B cell (primary cell): ENCODE data around the gene EXOC3. TPM values are rescaled to one million over a fixed set of nuclear protein-coding genes. Genes with fewer than 3 reads are reported as not detected.

Source experiments
- ATAC-seq: fragments of 200-7000 bp; cut with Tn5 transposase; one replicate; pipeline ENCODE4 v1.10.0; 2021; ENCODE audit warnings: low read depth, mild to moderate bottlenecking, moderate number of reproducible peaks, moderate library complexity
- CTCF ChIA-PET: fragments of 350-600 bp; sonication (Branson Sonifier 250); formaldehyde crosslinking; loops from one replicate; lab custom pipeline; 2021; ENCODE audit warnings: antibody characterized with exemption, inconsistent platforms; lab: Charles Lee
- POLR2A ChIA-PET: fragments of 350-600 bp; sonication (Branson Sonifier 250); formaldehyde crosslinking; loops from one replicate; lab custom pipeline; 2021; ENCODE audit warnings: antibody characterized with exemption; lab: Charles Lee
- DNase-seq: peaks from one replicate; pipeline ENCODE4 v3.0.0; 2013
- H2AFZ ChIP-seq: 2 replicates; pipeline ENCODE4 v1.6.1; 2012; ENCODE audit warnings: mild to moderate bottlenecking, low read depth, low read length; ENCODE audit not compliant: insufficient read depth, poor library complexity, severe bottlenecking
- H3K27ac ChIP-seq, 2 donors: 1 replicate in 1 of 2; 2 replicates in 1 of 2; pipeline ENCODE4 v1.5.1; 2012 to 2013; ENCODE audit warnings: low read length in 2 of 2, mild to moderate bottlenecking in 2 of 2, moderate library complexity in 1 of 2
- H3K27me3 ChIP-seq, 4 experiments: fragments of 200-600 bp in 1 of 4; sonication (generic) in 1 of 4; replicated peaks in 1 of 4; 1 replicate in 2 of 4; 2 replicates in 2 of 4; pipeline versions ENCODE4 v1.6.1 to v1.7.0; 2013 to 2016; ENCODE audit warnings: low read length in 3 of 4, mild to moderate bottlenecking in 2 of 4, mixed read lengths in 1 of 4, moderate library complexity in 1 of 4; ENCODE audit not compliant: insufficient read depth in 4 of 4, control insufficient read depth in 3 of 4; ENCODE audit errors: control extremely low read depth in 1 of 4
- H3K36me3 ChIP-seq, 2 experiments: replicated peaks in 1 of 2; 1 replicate in 1 of 2; 2 replicates in 1 of 2; pipeline versions ENCODE4 v1.6.1 to v1.7.1; 2013; ENCODE audit warnings: low read length in 1 of 2; ENCODE audit not compliant: insufficient read depth in 2 of 2, control insufficient read depth in 1 of 2; ENCODE audit errors: control extremely low read depth in 1 of 2, extremely low read depth in 1 of 2
- H3K4me1 ChIP-seq, 2 donors: fragments of 200-600 bp in 1 of 2; sonication (generic) in 1 of 2; 1 replicate in 1 of 2; 2 replicates in 1 of 2; pipeline versions ENCODE4 v1.5.1 to v1.6.1; 2013 to 2017; ENCODE audit warnings: low read length in 2 of 2; ENCODE audit not compliant: control insufficient read depth in 2 of 2, insufficient read depth in 2 of 2
- H3K4me2 ChIP-seq: replicated peaks from 2 replicates; pipeline ENCODE3; 2012; ENCODE audit warnings: mild to moderate bottlenecking, low read depth, low read length; ENCODE audit not compliant: poor library complexity, severe bottlenecking
- H3K4me3 ChIP-seq, 5 experiments: fragments of 200-600 bp in 1 of 5; sonication (generic) in 1 of 5; 1 replicate in 3 of 5; 2 replicates in 2 of 5; pipeline versions ENCODE4 v1.5.1 to v1.7.0; 2011 to 2016; ENCODE audit warnings: low read length in 4 of 5, mild to moderate bottlenecking in 4 of 5, low read depth in 2 of 5, control low read depth in 1 of 5, moderate library complexity in 1 of 5; ENCODE audit not compliant: insufficient read depth in 1 of 5; ENCODE audit errors: control extremely low read depth in 1 of 5, extremely low read depth in 1 of 5
- H3K79me2 ChIP-seq: fragments of 200-600 bp; sonication (generic); one replicate; pipeline ENCODE4 v1.6.0; 2016; ENCODE audit warnings: low read length; ENCODE audit not compliant: control insufficient read depth, insufficient read depth
- H3K9ac ChIP-seq: fragments of 200-600 bp; sonication (generic); 2 replicates; pipeline ENCODE4 v1.6.1; 2017; ENCODE audit warnings: mild to moderate bottlenecking, low read length, moderate library complexity
- H3K9me3 ChIP-seq, 3 donors: one replicate each; pipeline versions ENCODE4 v1.6.1 to v1.7.1; 2013; ENCODE audit warnings: low read length in 2 of 3; ENCODE audit not compliant: control insufficient read depth in 2 of 3, insufficient read depth in 1 of 3; ENCODE audit errors: control extremely low read depth in 1 of 3
- H4K20me1 ChIP-seq: 2 replicates; pipeline ENCODE4 v1.6.0; 2012; ENCODE audit warnings: mild to moderate bottlenecking, low read length; ENCODE audit not compliant: insufficient read depth, control insufficient read depth, poor library complexity, severe bottlenecking
- H3K27ac Mint-ChIP-seq: one replicate; pipeline ENCODE4 v1.8.0; 2021; ENCODE audit warnings: mixed read lengths
- H3K27me3 Mint-ChIP-seq: one replicate; pipeline ENCODE4 v1.8.0; 2021; ENCODE audit warnings: mixed read lengths
- H3K4me1 Mint-ChIP-seq: one replicate; pipeline ENCODE4 v1.8.0; 2021; ENCODE audit warnings: mixed read lengths
- H3K4me3 Mint-ChIP-seq: one replicate; pipeline ENCODE4 v1.8.0; 2021; ENCODE audit warnings: mixed read lengths
- H3K9me3 Mint-ChIP-seq: one replicate; pipeline ENCODE4 v1.8.0; 2022; ENCODE audit warnings: mixed read lengths; ENCODE audit not compliant: insufficient read depth
- CTCF ChIP-seq: fragments of 200-600 bp; IDR thresholded peaks from one replicate; pipeline ENCODE4 v1.8.0; 2022; ENCODE audit warnings: antibody characterized with exemption, mild to moderate bottlenecking
- EZH2 ChIP-seq: IDR thresholded peaks from 2 replicates; pipeline ENCODE4 v1.6.1; 2012; ENCODE audit warnings: borderline replicate concordance, low read depth, mild to moderate bottlenecking, moderate library complexity, low read length; ENCODE audit not compliant: insufficient read depth, poor library complexity, severe bottlenecking
- WGBS: methylation state at CpG from one replicate; pipeline ENCODE4 v1.1.5; 2013; ENCODE audit warnings: missing lambda C conversion rate; ENCODE audit not compliant: insufficient coverage; 5-methylcytosine and 5-hydroxymethylcytosine counted together
- intact Hi-C: fragments of 100-400 bp; cut with micrococcal nuclease; formaldehyde crosslinking; loops from one replicate; pipeline ENCODE4 v1.10.0; 2022
- polyA plus RNA-seq: library from polyadenylated mRNA; depleted of rRNA; stranded (reverse); fragments of >200 nt; gene quantifications from 2 replicates; pipeline ENCODE4 v1.2.3, GENCODE V29; 2012
- total RNA-seq, 2 donors: library from RNA; stranded (reverse); fragments of 120-200 nt in 1 of 2; gene quantifications; 1 replicate in 1 of 2; 2 replicates in 1 of 2; pipeline versions ENCODE4 v1.2.3 to v1.2.4, GENCODE V29; 2013 to 2022

EXOC3 gene
- total and polyA plus RNA-seq, 2 donors (not counting 1 experiment from before 2014, with no cell fraction given): 44.0 to 97.1 TPM

- H3K27ac Mint-ChIP-seq: no peak overlapping the region
- DNase-seq (no peak), ATAC-seq (no peak)
- Histone ChIP-seq H3K9ac (no peak overlapping the region), H3K27me3 (peaks cover 0 to 15% (median 0%) of the 10 kb centered on the region in 4 experiments), H2AFZ (no peak overlapping the region), H3K9me3 (peaks cover 0 to 13% (median 0%) of the 10 kb centered on the region in 3 donors), H3K4me1 (no peaks in the 10 kb centered on the region), H3K4me3 (no peak overlapping the region), H3K27ac (no peak overlapping the region), H4K20me1 (no peaks in the 10 kb centered on the region), H3K36me3 (no peaks in the 10 kb centered on the region), H3K79me2 (no peaks in the 10 kb centered on the region), H3K4me2 (no peak overlapping the region)
- H3K9me3 Mint-ChIP-seq: no peaks in the 10 kb centered on the region
- TF ChIP-seq CTCF (no peak), EZH2 (no peak)
- H3K27me3 Mint-ChIP-seq: peaks cover 8% of the 10 kb centered on the region
- ChIA-PET POLR2A (no interaction called here), CTCF (no interaction called here)
- H3K4me3 Mint-ChIP-seq: no peak overlapping the region
- 71% methylated on average over 15 of the region's 18 CpGs for WGBS
- intact Hi-C loops: no loop called here
- no peaks in the 10 kb centered on the region for H3K4me1 Mint-ChIP-seq
Measured at GRCh38 chr5:492314-492893, 49.4 kb downstream of the EXOC3 start.

DNA sequence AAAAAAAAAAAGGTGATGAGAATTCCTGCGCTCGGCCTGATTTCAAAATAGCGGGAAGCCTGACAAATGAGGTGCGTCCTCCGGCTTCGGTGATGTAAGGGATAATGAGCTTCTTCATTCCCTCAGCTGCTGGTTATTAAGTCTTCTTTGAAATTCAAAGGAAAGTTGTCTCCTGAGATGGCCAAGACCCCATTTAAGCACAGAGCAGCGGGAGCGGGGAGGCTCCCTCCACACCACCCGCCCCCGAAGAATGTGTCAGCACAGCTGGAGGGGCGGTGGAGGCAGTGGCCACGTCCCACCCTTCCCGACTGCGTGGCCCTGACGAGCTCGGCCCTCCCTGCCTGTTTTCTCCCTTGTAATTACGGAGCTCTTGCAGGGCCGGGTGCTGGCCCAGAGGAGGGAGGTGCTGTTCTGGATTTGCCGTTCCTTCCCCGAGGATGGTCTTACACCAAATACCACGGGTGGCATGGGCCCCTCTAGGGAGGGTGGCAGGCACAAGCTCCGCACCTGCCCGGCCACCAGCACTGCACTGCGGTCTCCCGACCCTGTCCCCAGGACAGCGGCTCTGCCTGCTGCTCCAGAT is 50.2 kb downstream of the EXOC3 start:
- H2AFZ ChIP-seq: no peak overlapping the region
- ChIA-PET POLR2A (no interaction called here), CTCF (no interaction called here)

More for the DNA sequence above, 50.2 kb downstream of the EXOC3 start:
- Mint-ChIP-seq H3K4me1 (no peaks in the 10 kb centered on the region), H3K9me3 (no peaks in the 10 kb centered on the region), H3K27me3 (peaks cover 12% of the 10 kb centered on the region), H3K4me3 (no peak overlapping the region), H3K27ac (no peak overlapping the region)
- TF ChIP-seq CTCF (no peak), EZH2 (no peak)
- Histone ChIP-seq H3K27me3 (peaks cover 0 to 15% (median 0%) of the 10 kb centered on the region in 4 experiments), H3K4me2 (no peak overlapping the region), H3K27ac (no peak overlapping the region), H3K4me3 (no peak overlapping the region), H3K36me3 (no peaks in the 10 kb centered on the region), H4K20me1 (no peaks in the 10 kb centered on the region), H3K9ac (no peak overlapping the region), H3K4me1 (no peaks in the 10 kb centered on the region), H3K9me3 (peaks cover 0 to 10% (median 0%) of the 10 kb centered on the region in 3 donors), H3K79me2 (no peaks in the 10 kb centered on the region)
- ATAC-seq (no peak), DNase-seq (no peak)
- 81% methylated on average over 24 of the region's 26 CpGs for WGBS
- intact Hi-C loops: no loop called here
